Smooth muscle cell of bladder (primary cell): ENCODE results near the gene OR1J1. TPM values are rescaled to one million over a fixed set of nuclear protein-coding genes. Genes with fewer than 3 reads are reported as not detected.

Source experiments
- total RNA-seq: library from RNA; depleted of rRNA; stranded (reverse); fragments of >200 nt; gene quantifications from 2 replicates; pipeline ENCODE4 v1.2.3, GENCODE V29; 2014

The OR1J1 gene
- not detected in 2 replicates for total RNA-seq

GRCh38 chr9:122477826-122478225 lies at the start of gene OR1J1:
TSS of gene OR1J1 (minus strand) at chr9:122477926. CDS start at chr9:122477926, 0 bp downstream.

GRCh38 chr9:122527193-122527592 lies 49.5 kb upstream of the OR1J1 start, which contains the start of gene OR1N1:
TSS of gene OR1N1 (minus strand) at chr9:122527293. CDS start at chr9:122527293, 0 bp downstream.

GRCh38 chr9:122518841-122519240 lies 41.1 kb upstream of the OR1J1 start, which contains the start of gene OR1J4:
TSS of gene OR1J4 (plus strand) at chr9:122519141. CDS start at chr9:122519141, 0 bp downstream.

GRCh38 chr9:122510502-122510901 lies 32.8 kb upstream of the OR1J1 start, which contains the start of gene OR1J2:
TSS of gene OR1J2 (plus strand) at chr9:122510802. CDS start at chr9:122510802, 0 bp downstream.

Other genes with a start within 250 kb of the OR1J1 start
- not detected in 2 replicates for gene LHX6, start 249.0 kb downstream of the OR1J1 start, total RNA-seq
- 7.2 and 8.0 TPM in 2 replicates for gene RBM18, start 213.1 kb downstream of the OR1J1 start, total RNA-seq
- 30.1 and 34.7 TPM in 2 replicates for gene MRRF, start 213.0 kb downstream of the OR1J1 start, total RNA-seq
- gene PTGS1, start 106.9 kb downstream of the OR1J1 start, total RNA-seq, result 52.2 and 54.6 TPM in 2 replicates
- 0.14 TPM in 1 of 2 replicates, not detected in the other for gene OR1J2, start 32.9 kb upstream of the OR1J1 start, total RNA-seq
- not detected in 2 replicates for gene OR1J4, start 41.2 kb upstream of the OR1J1 start, total RNA-seq
- not detected in 2 replicates for gene OR1N1, start 49.4 kb upstream of the OR1J1 start, total RNA-seq
- gene OR1N2, start 75.2 kb upstream of the OR1J1 start, total RNA-seq, result not detected in 2 replicates
- not detected in 2 replicates for gene OR1L8, start 105.5 kb upstream of the OR1J1 start, total RNA-seq
- gene OR1Q1, start 136.8 kb upstream of the OR1J1 start, total RNA-seq, result not detected in 2 replicates
- 0.18 TPM in 1 of 2 replicates, not detected in the other for gene OR1B1, start 179.7 kb upstream of the OR1J1 start, total RNA-seq
- gene OR1L1, start 183.8 kb upstream of the OR1J1 start, total RNA-seq, result not detected in 2 replicates
- not detected in 2 replicates for gene OR1L3, start 197.2 kb upstream of the OR1J1 start, total RNA-seq
- gene OR1L4, start 246.1 kb upstream of the OR1J1 start, total RNA-seq, result not detected in 2 replicates